H1 (cell line): ENCODE data around the gene TMEM225. TPM values are rescaled to one million over a fixed set of nuclear protein-coding genes. Genes with fewer than 3 reads are reported as not detected.

ENCODE experiments used
- ASH2L ChIP-seq: fragments of 200-600, 300-600 bp; sonication (generic); IDR thresholded peaks from one replicate; pipeline ENCODE4 v1.7.1; 2017; ENCODE audit warnings: low read length
- CHD7 ChIP-seq: fragments of 300-600 bp; sonication (generic); IDR thresholded peaks from 2 replicates; pipeline ENCODE4 v1.7.1; 2012; ENCODE audit warnings: low read length, moderate library complexity, mild to moderate bottlenecking, inconsistent platforms; ENCODE audit not compliant: insufficient replicate concordance
- CTCF ChIP-seq, 3 experiments: IDR thresholded peaks; 1 replicate in 2 of 3; 2 replicates in 1 of 3; pipeline versions ENCODE4 v1.5.1 to v1.6.1; 2011; ENCODE audit warnings: low read length in 3 of 3, mild to moderate bottlenecking in 3 of 3, inconsistent platforms in 2 of 3, low read depth in 1 of 3, moderate library complexity in 1 of 3; ENCODE audit not compliant: insufficient read depth in 1 of 3; ENCODE audit errors: control extremely low read depth in 1 of 3
- E2F6 ChIP-seq: IDR thresholded peaks from 2 replicates; pipeline ENCODE4 v1.6.1; 2012; ENCODE audit warnings: inconsistent platforms
- GABPA ChIP-seq: IDR thresholded peaks from 2 replicates; pipeline ENCODE4 v1.6.1; 2011; ENCODE audit warnings: mild to moderate bottlenecking, low read length, moderate library complexity, borderline replicate concordance; ENCODE audit not compliant: insufficient read depth
- KDM1A ChIP-seq: fragments of 200-600, 300-600 bp; sonication (generic); IDR thresholded peaks from 2 replicates; pipeline ENCODE4 v1.7.1; 2016; ENCODE audit warnings: mild to moderate bottlenecking, low read length, borderline replicate concordance
- KDM4A ChIP-seq: IDR thresholded peaks from one replicate; pipeline ENCODE4 v1.7.1; 2012; ENCODE audit warnings: low read depth, mild to moderate bottlenecking, moderate library complexity, low read length, inconsistent platforms; ENCODE audit not compliant: severe bottlenecking
- SIRT6 ChIP-seq: IDR thresholded peaks from one replicate; pipeline ENCODE4 v1.7.1; 2012; ENCODE audit warnings: low read length, inconsistent platforms
- polyA plus RNA-seq, 7 experiments: library from polyadenylated mRNA; depleted of rRNA in 3 of 7; stranded (reverse) in 5 of 7; unstranded in 2 of 7; fragments of >200 nt in 5 of 7; fragments of 200-250 nt in 2 of 7; gene quantifications; 1 replicate in 5 of 7; 2 replicates in 1 of 7; 4 replicates in 1 of 7; pipeline versions ENCODE4 v1.2.1 to v1.2.3, GENCODE V29; 2011 to 2013; ENCODE audit warnings: missing spikeins in 2 of 7, mixed read lengths in 2 of 7
- total RNA-seq: library from RNA; stranded (reverse); fragmentation: NEBNext Ultra II Directional; extraction: Animal tissue kit (Norgen Biotek cat#: 25700); gene quantifications from 2 replicates; pipeline ENCODE4 v1.2.1, GENCODE V29; 2021

TMEM225 gene
- total and polyA plus RNA-seq, 2 of the 8 experiments (the other 6 are each of a cell fraction or from before 2014, with no cell fraction given): not detected

GRCh38 chr11:123901867-123902266, 16.4 kb upstream of the TMEM225 start, which contains the start of gene OR8D4 (continued):
- TF ChIP-seq CHD7: no peak
- TF ChIP-seq SIRT6: no peak
- no peak for TF ChIP-seq KDM4A
- no peak for TF ChIP-seq E2F6
- no peak for TF ChIP-seq GABPA
- TF ChIP-seq ASH2L: no peak
- TF ChIP-seq CTCF (IDR thresholded peaks at IDR 0.05; ENCODE audit: control extremely low read depth in 1 of 3, insufficient read depth in 1 of 3, low read depth in 1 of 3, low read length in 3 of 3): no peak
- TF ChIP-seq KDM1A: no peak
